Activated CD4-positive, alpha-beta T cell treated with anti-CD3 and anti-CD28 coated beads, Interleukin-2, amount 50 U/mL, for 4 hours (primary cell): Measurements from ENCODE around the gene MEI4.
"Not testable (repeated sequence)": the region's sequence is repeated elsewhere in the genome, so short reads cannot be mapped to it uniquely, and the experiment has no call there.

Experiments
- DNase-seq, 2 experiments: peaks; one replicate each; pipeline ENCODE4 v3.0.0-alpha.2; 2020

MEI4 gene

GRCh38 chr6:77683515-77683914 is 30.7 kb downstream of the MEI4 start:
- DNase-seq, result no peak

GRCh38 chr6:77686931-77687330 is 34.1 kb downstream of the MEI4 start:
- no peak for DNase-seq

- no peak for DNase-seq
Observed at GRCh38 chr6:77688649-77689048, 35.8 kb downstream of the MEI4 start.

- DNase-seq, result not testable (repeated sequence)
Observed at GRCh38 chr6:77700095-77700494, 47.3 kb downstream of the MEI4 start.

- no peak for DNase-seq
Observed at GRCh38 chr6:77707603-77708002, 54.8 kb downstream of the MEI4 start.

GRCh38 chr6:77715588-77715987 is 62.7 kb downstream of the MEI4 start:
- DNase-seq, result no peak

- no peak for DNase-seq
Observed at GRCh38 chr6:77716311-77716710, 63.5 kb downstream of the MEI4 start.

GRCh38 chr6:77736010-77736409 is 83.2 kb downstream of the MEI4 start:
- DNase-seq, result not testable (repeated sequence)

- DNase-seq, result no peak
Observed at GRCh38 chr6:77740380-77740779, 87.5 kb downstream of the MEI4 start.

- not testable (repeated sequence) for DNase-seq
Observed at GRCh38 chr6:77752156-77752555, 99.3 kb downstream of the MEI4 start.

- no peak for DNase-seq
Observed at GRCh38 chr6:77762386-77762785, 109.5 kb downstream of the MEI4 start.

GRCh38 chr6:77763124-77763523 is 110.3 kb downstream of the MEI4 start:
- no peak for DNase-seq

GRCh38 chr6:77764364-77764763 is 111.5 kb downstream of the MEI4 start:
- DNase-seq, result no peak

- no peak for DNase-seq
Observed at GRCh38 chr6:77773157-77773822, 120.5 kb downstream of the MEI4 start.

- DNase-seq, result no peak
Observed at GRCh38 chr6:77774457-77774856, 121.6 kb downstream of the MEI4 start.

GRCh38 chr6:77776441-77776840 is 123.6 kb downstream of the MEI4 start:
- no peak for DNase-seq

- no peak for DNase-seq
Observed at GRCh38 chr6:77778527-77778926, 125.7 kb downstream of the MEI4 start.

GRCh38 chr6:77786935-77787629 is 134.2 kb downstream of the MEI4 start:
- no peak for DNase-seq

- no peak for DNase-seq
Observed at GRCh38 chr6:77796824-77797809, 144.3 kb downstream of the MEI4 start.

- DNase-seq, result no peak
Observed at GRCh38 chr6:77812304-77812703, 159.5 kb downstream of the MEI4 start.

GRCh38 chr6:77813090-77813489 is 160.3 kb downstream of the MEI4 start:
- DNase-seq, result no peak

- no peak for DNase-seq
Observed at GRCh38 chr6:77814119-77814518, 161.3 kb downstream of the MEI4 start.

GRCh38 chr6:77815531-77815930 is 162.7 kb downstream of the MEI4 start:
- DNase-seq, result no peak
